GM18498 (cell line): ENCODE measurements around the gene MORC3.
"Not testable (repeated sequence)": the region's sequence is repeated elsewhere in the genome, so short reads cannot be mapped to it uniquely, and the experiment has no call there.

Experiments
- ATAC-seq: cut with Tn5 transposase; IDR thresholded peaks from one replicate; pipeline ENCODE4 v1.9.1; 2021; ENCODE audit warnings: mild to moderate bottlenecking, moderate library complexity; ENCODE audit not compliant: unreplicated experiment

The MORC3 gene

GRCh38 chr21:36319767-36320420 is at the start of gene MORC3:
TSS of gene MORC3 (plus strand) at chr21:36320197. CDS start at chr21:36320265, 68 bp downstream.
- ATAC-seq: peak; percentile 88

DNA sequence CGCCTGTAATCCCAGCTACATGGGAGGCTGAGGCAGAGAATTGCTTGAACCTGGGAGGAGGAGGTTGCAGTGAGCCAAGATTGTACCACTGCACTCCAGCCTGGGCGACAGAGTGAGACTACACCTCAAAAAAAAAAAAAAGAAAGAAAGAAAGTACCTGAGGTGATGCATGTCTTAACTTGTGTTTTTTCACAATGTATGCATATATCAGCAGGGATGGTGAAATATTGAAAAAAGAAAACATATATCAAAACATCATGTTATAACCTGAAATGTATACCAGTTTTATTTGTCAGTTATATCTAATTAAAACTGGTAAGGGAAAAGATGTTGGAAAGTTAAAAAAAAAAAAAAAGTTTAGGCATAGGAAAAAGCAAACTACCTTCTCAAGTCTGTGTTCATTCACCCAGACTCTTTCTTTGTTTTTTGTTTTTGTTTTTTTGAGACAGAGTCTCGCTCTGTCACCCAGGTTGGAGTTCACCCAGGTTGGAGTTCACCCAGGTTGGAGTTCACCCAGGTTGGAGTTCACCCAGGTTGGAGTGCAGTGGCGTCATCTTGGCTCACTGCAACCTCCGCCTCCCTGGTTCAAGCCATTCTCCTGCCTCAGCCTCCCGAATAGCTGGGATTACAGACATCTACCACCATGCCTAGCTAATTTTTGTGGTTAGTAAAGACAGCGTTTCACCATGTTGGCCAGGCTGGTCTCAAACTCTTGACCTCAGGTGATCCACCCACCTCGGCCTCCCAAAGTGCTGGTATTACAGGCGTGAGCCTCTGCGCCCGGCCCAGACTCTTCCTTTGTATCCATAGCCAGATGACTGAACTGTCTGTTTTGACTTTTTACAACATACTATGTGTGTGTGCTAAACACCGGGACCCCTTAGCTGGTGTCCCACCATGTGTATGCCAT is 49.0 kb upstream of the MORC3 start:
- ATAC-seq: not testable (repeated sequence)

GRCh38 chr21:36274128-36274527 is 45.9 kb upstream of the MORC3 start:
- ATAC-seq: no peak

DNA sequence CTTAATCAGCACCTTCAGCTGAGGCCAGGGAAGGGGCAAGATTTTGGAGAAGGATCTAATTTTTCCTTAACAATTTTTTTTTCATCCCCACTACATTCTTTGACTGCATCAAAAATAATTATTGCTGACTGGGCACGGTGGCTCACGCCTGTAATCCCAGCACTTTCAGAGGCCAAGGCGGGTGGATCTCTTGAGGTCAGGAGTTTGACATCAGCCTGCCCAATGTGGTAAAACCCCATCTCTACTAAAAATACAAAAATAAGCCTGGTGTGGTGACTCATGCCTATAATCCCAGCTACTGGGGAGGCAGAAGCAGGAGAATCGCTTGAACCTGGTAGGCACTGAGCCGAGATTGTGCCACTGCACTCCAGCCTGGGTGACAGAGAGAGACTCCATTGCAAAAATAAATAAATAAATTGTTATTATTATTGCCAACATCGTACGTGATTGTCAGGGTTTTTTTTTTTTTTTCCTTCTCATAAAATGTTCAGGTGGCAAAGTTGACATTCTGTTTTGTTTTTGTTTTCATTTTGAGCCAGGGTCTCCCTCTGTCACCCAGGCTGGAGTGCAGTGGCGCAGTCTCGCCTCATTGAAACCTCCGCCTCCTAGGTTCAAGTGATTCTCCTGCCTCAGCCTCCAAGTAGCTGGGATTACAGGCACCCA is 37.3 kb upstream of the MORC3 start:
- ATAC-seq: no peak

- ATAC-seq: not testable (repeated sequence)
These were observed 36.8 kb upstream of the MORC3 start for GRCh38 chr21:36283231-36283622.

DNA sequence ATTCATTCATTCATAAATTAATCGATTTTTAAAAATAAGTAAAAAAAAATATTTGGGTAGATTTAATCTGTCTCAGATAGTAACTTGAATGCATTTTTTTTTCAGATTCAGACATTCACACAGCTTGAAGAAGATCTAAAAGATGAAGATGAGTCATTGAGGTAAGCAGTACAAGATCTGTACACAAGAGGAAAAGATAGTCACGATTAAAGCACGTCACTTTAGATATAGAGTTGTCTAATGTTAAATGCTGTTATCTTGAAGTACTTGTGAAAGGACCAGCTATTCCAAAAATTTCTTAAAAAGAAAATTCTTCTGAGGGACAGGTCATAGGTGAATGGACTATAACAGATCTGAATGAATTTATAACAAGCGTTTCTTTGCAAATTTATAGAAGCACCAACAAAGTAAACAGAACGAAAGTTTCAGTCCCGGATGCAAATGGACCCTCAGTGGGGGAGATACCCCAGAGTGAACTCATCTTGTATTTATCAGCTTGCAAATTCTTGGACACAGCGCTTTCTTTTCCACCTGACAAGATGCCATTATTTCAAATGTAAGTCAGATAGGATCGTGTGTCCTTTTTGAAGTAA is 31.2 kb upstream of the MORC3 start:
- no peak for ATAC-seq

- no peak for ATAC-seq
These were observed 28.5 kb upstream of the MORC3 start for GRCh38 chr21:36291509-36291908.

- no peak for ATAC-seq
These were observed 22.5 kb upstream of the MORC3 start for GRCh38 chr21:36297406-36297937.

DNA sequence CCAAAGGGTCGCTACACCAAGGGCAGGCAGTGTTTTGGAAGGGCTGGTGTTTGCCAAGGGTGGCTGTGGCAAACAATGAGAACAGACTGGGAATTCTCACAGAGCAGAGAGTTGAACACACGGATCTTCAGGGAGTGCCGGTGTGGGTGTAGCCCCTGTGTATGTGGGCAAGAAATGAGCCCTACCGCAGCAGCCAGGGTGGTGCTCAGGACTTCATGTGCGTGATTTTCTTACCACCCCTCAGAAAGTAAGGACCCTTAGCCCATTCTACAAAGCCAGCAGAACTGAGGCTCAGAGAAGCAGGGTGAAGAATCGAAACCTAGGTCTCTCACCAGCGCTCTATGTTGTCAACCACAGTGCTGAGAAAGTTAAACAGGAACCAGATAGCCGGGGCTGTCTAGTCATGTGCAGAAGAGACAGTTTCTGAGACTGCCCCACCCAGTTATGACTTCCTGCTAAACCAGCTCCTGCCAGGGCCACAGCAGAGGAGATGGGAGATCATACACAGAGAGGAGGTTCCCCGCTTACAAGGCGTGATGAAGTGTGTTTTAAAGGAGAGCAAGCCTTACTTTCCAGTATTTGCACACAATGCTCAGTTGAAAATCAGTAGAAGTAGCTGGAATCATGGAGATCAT is 21.9 kb upstream of the MORC3 start:
- ATAC-seq: peak; percentile 99

- no peak for ATAC-seq
These were observed 13.0 kb upstream of the MORC3 start for GRCh38 chr21:36306872-36307534.

- peak; percentile 54 for ATAC-seq
These were observed 10.0 kb upstream of the MORC3 start for GRCh38 chr21:36310016-36310415.

DNA sequence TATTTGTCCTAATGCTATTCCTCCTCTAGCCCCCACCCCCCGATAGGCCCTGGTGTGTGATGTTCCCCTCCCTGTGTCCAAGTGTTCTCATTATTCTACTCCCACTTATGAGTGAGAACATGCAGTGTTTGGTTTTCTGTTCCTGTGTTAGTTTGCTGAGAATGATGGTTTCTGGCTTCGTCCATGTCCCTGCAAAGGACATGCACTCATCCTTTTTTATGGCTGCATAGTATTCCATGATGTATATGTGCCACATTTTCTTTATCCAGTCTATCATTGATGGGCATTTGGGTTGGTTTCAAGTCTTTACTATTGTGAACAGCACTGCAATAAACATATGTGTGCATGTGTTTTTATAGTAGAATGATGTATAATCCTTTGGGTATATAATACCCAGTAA is 6.6 kb upstream of the MORC3 start:
- ATAC-seq: not testable (repeated sequence)

- not testable (repeated sequence) for ATAC-seq
These were observed 4.0 kb upstream of the MORC3 start for GRCh38 chr21:36316045-36316444.

DNA sequence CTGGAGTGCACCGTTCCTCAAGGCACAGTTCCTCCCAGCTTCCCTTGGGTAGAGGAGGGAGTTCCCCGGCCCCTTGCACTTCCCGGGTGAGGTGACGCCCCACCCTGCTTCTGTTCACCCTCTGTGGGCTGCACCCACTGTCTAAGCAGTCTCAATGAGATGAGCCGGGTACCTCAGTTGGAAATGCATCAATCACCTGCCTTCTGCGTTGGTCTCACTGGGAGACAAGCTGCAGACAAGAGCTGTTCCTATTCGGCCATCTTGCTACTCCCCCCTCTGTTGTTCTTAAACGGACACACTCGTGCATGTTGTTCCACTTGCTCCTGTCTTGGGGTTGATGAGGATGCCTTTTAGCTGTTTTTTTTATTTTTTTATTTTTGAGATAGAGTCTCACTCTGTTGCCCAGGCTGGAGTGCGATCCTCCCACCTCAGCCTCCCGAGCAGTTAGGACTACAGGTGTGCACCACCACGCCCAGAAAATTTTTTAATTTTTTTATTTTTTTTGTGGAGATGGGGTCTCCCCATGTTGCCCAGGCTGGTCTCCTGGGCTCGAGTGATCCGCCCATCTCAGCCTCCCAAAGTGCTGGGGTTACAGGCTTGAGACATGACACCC is 3.0 kb upstream of the MORC3 start:
- ATAC-seq: no peak

DNA sequence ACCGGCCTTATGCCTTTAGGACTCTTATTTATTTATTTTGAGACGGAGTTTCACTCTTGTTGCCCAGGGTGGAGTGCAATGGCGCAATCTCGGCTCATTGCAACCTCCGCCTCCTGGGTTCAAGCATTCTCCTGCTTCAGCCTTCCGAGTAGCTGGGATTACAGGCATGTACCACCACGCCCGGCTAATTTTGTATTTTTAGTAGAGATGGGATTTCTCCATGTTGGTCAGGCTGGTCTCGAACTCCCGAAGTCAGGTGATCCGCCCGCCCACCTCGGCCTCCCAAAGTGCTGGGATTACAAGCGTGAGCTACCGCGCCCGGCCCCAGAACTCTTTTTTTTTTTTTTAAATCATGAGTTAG is 611 bp upstream of the MORC3 start:
- not testable (repeated sequence) for ATAC-seq

- ATAC-seq: peak; percentile 44
These were observed 676 bp downstream of the MORC3 start for GRCh38 chr21:36320421-36321324.

GRCh38 chr21:36321325-36322082 is 1.5 kb downstream of the MORC3 start:
- no peak for ATAC-seq

- ATAC-seq: no peak
These were observed 2.1 kb downstream of the MORC3 start for GRCh38 chr21:36322083-36322424.
